ENCODE data around the gene ACBD5. TPM values are rescaled to one million over a fixed set of nuclear protein-coding genes. Genes with fewer than 3 reads are reported as not detected.
A peak's percentile ranks its signal among the peaks of the same experiment; 100 is the strongest.
"Not testable (repeated sequence)": the region's sequence is repeated elsewhere in the genome, so short reads cannot be mapped to it uniquely, and the experiment has no call there.

Gene ACBD5
- polyA plus RNA-seq (ENCODE audit: insufficient read length in 4 of 4), result 10 to 100 TPM; 24.6 to 39.4 (median 37.6) TPM

- DNase-seq (ENCODE audit: low read depth in 4 of 4, low spot score in 3 of 4), result peak in 1 of 4 donors; percentile 60
These were observed at the start of gene ACBD5 for GRCh38 chr10:27240212-27241009. TSS of gene ACBD5 (minus strand) at chr10:27240797. CDS start at chr10:27240688, 109 bp downstream.

DNA sequence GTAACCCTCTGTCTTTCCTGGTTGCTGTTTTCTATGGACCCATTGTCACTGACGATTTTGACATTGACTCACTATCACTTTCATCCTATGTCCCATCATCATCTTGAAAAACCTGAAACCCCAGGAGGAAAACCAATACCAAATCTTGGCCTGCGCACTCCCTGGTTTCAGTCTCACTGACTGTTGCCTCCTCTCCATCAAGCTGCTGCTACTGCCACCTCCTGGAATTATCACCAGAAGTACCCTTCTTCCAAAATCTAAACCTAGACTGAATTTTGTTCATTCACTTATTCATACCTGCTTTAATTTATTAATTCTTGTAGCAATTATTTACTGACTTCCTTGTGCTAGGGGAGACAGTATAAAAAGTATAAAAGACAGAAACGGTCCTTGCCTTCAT lies 44.5 kb upstream of the ACBD5 start:
- DNase-seq (ENCODE audit: low read depth in 4 of 4, low spot score in 3 of 4), result peak in 1 of 4 donors; percentile 0

DNA sequence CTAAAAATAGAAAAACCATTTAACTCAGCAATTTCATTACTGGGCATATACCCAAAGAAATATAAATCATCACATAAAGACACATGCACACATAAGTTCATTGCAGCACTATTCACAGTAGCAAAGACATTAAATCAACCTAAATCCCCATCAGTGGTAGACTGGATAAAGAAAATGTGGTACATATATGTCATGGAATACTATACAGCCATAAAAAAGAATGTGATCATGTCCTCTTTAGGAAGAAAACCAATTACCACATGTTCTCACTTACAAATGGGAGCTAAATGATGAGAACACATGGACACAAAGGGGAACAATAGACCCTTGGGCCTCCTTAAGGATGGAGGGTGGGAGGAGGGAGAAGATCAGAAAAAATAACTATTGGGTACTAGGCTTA lies 36.0 kb upstream of the ACBD5 start:
- no peak for DNase-seq (ENCODE audit: low read depth in 4 of 4, low spot score in 3 of 4)

- not testable (repeated sequence) for DNase-seq (ENCODE audit: low read depth in 4 of 4, low spot score in 3 of 4)
These were observed 25.4 kb upstream of the ACBD5 start for GRCh38 chr10:27266025-27266424.

- DNase-seq (ENCODE audit: low read depth in 4 of 4, low spot score in 3 of 4), result not testable (repeated sequence)
These were observed 22.2 kb upstream of the ACBD5 start for GRCh38 chr10:27262788-27263187.

DNA sequence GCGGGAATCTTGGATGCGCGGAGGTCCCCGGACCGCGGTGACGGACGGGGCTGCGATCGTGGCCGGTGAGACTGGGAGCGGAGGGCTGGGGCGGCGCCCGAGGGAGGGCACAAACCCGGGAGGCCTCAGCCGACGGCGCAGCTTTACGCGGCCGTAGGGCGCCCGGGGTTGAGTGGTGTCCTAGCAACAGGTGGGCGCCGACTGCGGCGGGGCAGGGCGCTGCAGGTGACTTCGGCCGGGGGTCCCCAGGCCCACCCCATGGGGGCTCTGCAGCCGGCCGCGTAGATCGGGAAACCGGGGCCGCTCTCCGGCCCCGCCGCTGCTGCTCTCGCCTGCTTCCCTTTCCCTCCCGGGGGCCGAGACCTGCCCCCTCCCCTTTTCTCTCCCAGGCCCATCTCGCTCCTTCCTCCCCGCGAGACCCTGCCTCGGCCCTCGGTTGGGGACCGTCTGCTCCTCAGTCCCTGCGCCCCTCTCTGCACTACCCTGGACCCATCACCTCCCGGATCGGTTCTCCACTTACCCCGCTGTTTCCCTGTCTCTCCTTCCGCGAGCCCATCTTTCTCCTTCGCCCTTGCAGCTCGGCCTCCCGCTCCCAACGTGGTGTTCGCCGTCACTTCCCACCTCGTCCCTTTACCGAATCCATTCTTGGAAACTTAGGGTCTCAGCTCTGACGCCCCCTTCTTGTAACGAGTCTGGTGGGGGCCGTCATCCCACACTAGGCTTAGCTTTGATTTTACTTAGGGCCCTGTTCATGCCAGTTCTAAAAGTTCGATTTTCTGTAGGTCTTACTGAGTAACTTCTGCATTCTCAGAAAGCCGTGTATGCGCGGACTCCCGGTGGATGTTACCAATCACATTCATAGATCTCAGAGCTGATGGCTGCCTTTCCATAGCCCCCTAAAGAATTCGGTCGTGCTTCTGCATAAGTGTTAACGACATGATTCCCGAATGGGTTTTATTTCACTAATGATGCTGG lies 18.5 kb upstream of the ACBD5 start:
- DNase-seq (ENCODE audit: low read depth in 4 of 4, low spot score in 3 of 4), result no peak

- no peak for DNase-seq (ENCODE audit: low read depth in 4 of 4, low spot score in 3 of 4)
These were observed 17.9 kb upstream of the ACBD5 start for GRCh38 chr10:27258492-27258837.

DNA sequence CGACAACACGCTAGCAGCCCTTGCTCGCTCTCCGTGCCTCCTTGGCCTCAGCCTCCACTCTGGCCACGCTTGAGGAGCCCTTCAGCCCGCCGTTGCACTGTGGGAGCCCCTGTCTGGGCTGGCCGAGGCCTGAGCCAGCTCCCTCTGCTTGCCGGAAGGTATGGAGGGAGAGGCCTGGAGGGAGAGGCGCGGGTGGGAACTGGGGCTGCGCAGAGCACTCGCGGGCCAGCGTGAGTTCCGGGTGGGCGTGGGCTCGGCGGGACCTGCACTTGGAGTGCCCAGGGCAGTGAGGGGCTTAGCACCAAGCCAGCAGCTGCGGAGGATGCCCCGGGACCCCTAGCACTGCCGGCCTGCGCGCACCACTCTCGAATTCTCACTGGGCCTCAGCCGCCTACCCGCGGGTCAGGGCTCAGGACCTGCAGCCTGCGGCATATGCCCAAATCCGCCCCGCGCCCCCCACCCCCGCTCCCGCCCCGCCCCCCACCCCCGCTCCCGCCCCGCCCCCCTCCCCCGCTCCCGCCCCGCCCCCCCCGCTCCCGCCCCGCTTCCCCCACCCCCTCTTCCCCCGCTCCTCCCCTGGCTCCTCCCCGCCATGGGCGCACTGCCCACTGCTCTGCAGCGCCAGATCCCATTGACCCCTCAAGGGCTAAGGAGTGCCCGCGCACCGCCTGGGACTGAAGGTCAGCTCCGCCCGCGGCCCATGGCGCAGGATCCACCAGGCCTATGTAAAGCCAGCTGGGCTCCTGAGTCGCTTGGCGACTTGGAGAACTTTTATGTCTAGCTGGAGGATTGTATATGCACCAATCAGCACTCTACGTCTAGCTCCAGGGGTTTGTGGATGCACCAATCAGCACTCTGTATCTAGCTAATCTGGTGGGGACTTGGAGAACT lies 15.9 kb upstream of the ACBD5 start:
- no peak for DNase-seq (ENCODE audit: low read depth in 4 of 4, low spot score in 3 of 4)

DNA sequence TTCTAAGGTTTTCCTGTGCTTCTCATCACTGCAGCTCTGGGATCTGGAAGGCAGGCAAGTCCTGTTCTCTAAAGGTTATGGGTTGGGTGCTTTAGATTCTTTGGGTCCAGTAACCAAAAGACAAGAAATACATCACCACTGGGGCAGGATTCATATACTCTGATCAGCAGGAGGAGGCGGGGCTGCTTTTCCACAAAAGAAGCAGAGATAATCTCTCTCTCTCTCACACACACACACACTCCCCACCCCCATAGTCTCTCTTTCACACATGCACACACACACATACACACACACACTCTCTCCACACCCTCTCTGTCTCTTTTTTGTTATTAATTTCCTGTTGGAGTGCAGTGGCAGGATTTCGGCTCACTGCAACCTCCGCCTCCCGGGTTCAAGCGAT lies 13.0 kb upstream of the ACBD5 start:
- DNase-seq (ENCODE audit: low read depth in 4 of 4, low spot score in 3 of 4), result no peak

GRCh38 chr10:27252267-27253000 lies 11.8 kb upstream of the ACBD5 start:
- peak in 1 of 4 donors; percentile 42 for DNase-seq (ENCODE audit: low read depth in 4 of 4, low spot score in 3 of 4)

GRCh38 chr10:27251554-27251953 lies 11.0 kb upstream of the ACBD5 start:
- DNase-seq (ENCODE audit: low read depth in 4 of 4, low spot score in 3 of 4), result no peak

DNA sequence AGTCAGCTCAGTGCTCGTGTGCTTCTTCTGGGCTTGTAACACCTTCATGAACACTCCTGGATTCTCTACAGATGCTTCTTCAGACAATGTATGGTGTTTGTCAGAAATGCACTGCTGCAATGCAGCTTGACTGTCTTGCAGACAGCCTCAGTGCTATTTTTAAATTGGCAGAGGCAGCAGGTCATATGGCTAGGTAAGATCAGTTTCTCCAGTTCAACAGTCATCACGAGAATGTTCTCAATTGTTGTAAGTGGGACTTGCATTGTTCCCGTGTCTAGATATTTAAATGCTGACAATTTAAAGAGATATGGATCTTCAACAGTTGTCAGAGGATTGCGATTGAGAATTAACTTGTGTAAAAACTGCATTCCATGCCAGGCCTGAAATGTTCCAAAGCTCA lies 7.6 kb upstream of the ACBD5 start:
- DNase-seq (ENCODE audit: low read depth in 4 of 4, low spot score in 3 of 4), result no peak

DNA sequence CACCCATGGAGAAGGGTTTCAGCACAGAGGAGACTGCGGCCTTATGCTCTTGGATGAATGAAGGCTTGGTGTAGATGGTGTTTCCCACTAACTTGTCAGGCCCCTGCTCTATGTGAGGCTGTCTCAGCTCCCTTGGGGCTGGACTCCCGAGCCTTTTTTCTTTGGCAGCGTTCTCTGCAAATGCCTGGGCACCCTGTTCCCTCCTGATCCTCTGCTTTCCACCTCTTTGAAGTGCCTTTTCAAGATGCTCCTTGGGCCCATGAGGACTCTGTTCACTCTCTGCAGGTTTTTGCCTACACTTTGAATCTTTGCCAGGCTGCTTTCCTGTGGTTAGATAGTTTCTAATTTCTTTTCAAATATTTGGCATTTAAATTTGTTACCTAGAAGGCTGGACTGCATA lies 6.8 kb upstream of the ACBD5 start:
- no peak for DNase-seq (ENCODE audit: low read depth in 4 of 4, low spot score in 3 of 4)

GRCh38 chr10:27247006-27247405 lies 6.4 kb upstream of the ACBD5 start:
- no peak for DNase-seq (ENCODE audit: low read depth in 4 of 4, low spot score in 3 of 4)

DNA sequence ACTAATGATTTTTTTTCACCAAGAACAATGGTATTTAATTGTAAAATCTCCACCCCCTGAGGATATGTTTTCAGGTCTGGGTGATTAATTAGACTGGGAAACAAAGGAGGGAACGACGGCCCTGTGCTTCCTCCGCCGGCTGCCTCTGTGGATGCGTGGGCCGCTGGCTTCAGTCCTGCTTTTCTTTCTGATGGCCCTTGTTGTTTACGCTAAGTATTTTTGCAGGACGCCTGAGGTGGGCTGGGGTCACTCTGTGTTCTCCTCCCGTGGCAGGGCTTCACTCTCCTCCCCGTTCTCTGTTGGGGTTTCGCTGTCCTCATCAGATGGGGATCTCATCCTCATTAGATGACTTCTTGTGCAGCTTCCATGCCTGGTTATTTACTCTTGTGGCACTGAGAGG lies 5.2 kb upstream of the ACBD5 start:
- no peak for DNase-seq (ENCODE audit: low read depth in 4 of 4, low spot score in 3 of 4)

- DNase-seq (ENCODE audit: low read depth in 4 of 4, low spot score in 3 of 4), result no peak
These were observed 4.4 kb upstream of the ACBD5 start for GRCh38 chr10:27244976-27245375.

DNA sequence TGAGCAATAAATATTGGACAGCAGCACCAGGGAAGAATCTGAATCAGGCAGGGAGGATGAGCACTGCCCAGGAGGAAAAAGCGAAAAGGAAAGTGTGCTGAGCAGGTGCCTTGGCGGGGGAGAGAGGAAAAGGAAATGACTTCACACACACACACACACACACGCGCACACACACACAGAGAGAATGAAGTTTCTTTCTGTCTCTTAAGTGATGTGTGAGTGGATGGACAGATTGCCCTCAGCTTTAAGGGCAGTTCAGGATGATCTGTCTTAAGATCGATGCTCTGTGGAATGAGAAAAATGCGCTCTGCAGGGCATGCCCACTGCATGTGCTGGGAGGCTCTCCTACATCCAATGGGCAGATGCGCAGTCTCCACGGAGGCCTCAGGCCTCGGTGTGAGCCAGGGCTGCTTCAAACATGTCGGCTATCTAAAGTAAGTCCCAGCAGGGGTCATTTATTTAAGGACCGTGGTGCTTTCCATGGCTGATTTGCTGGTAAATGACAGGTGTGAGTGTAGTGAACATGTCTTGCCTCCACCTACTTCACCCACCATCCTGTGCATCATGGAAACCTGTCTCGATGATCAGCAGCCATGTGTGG lies 2.5 kb upstream of the ACBD5 start:
- peak in 1 of 4 donors; percentile 69 for DNase-seq (ENCODE audit: low read depth in 4 of 4, low spot score in 3 of 4)

DNA sequence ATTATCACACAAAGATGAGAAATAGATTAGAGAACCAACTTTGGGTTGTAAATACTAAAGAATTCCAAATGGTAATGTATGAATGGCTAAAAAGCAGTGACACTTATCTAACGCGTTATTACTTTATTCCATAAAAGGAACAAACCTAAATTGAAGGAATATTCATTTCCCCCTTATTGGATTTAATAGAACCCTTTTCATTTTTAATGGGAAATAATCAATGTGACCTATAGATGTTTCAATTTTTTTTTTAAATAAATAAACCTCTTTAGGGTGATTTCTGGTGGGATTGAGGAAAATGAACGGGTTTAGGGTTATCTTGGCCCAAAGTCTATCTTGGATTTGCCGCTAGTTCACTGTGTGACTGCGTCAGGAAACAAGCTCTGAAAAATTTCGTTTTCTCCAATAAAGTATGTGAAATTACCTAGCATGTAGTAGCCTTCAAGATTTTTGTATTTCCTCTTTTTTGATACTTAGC lies 1.9 kb upstream of the ACBD5 start:
- no peak for DNase-seq (ENCODE audit: low read depth in 4 of 4, low spot score in 3 of 4)

All from left renal pelvis (tissue), 4 donors.